HepG2 (cell line): Measurements from ENCODE around the gene CCDC85C. TPM values are rescaled to one million over a fixed set of nuclear protein-coding genes. Genes with fewer than 3 reads are reported as not detected.
A peak's percentile ranks its signal among the peaks of the same experiment; 100 is the strongest.

ENCODE experiments used
- ATAC-seq: fragments of 200-7000 bp; cut with Tn5 transposase; 3 replicates; pipeline ENCODE4 v1.9.1; 2020; ENCODE audit warnings: mild to moderate bottlenecking, moderate library complexity
- BruUV-seq: library from RNA; stranded (reverse); fragments of 400-500 nt; replicated peaks from 2 replicates; lab custom pipeline; 2021; lab: Mats Ljungman, UMichigan
- CTCF ChIA-PET: fragments of 300-600 bp; formaldehyde crosslinking; extraction: SDS; loops from one replicate; lab custom pipeline; 2021; ENCODE audit warnings: low total read pairs, inconsistent platforms, low intra/inter-chr PET ratio; lab: Yijun Ruan, JAX
- POLR2A ChIA-PET: fragments of 350-600 bp; sonication (Branson Sonifier 250); formaldehyde crosslinking; loops from one replicate; lab custom pipeline; 2020; ENCODE audit warnings: antibody characterized with exemption, inconsistent platforms; lab: Yijun Ruan, JAX
- DNase-seq: peaks from one replicate; pipeline ENCODE4 v3.0.0-alpha.2; 2015; ENCODE audit warnings: low spot score
- FAIRE-seq: peaks from 3 replicates; lab custom pipeline; 2011; peaks lifted over from hg19 to GRCh38; lab: Jason Lieb, UNC
- H2AFZ ChIP-seq: one replicate; pipeline ENCODE4 v1.6.1; 2011; ENCODE audit warnings: low read length, inconsistent platforms
- H3K27ac ChIP-seq: fragments of 300-600 bp; 3 replicates; pipeline ENCODE4 v1.8.0; 2011; ENCODE audit warnings: mixed run types, mild to moderate bottlenecking, mixed read lengths, low read length, inconsistent platforms; ENCODE audit not compliant: insufficient read depth; ENCODE audit errors: extremely low read length
- H3K27me3 ChIP-seq, 2 experiments: fragments of 200-600 bp in 1 of 2; 2 replicates in 1 of 2; 3 replicates in 1 of 2; pipeline versions ENCODE4 v1.6.0 to v1.8.0; 2011; ENCODE audit warnings: low read length in 2 of 2, mild to moderate bottlenecking in 2 of 2, moderate library complexity in 2 of 2, inconsistent platforms in 1 of 2; ENCODE audit not compliant: insufficient read depth in 2 of 2, control insufficient read depth in 1 of 2
- H3K36me3 ChIP-seq, 2 experiments: fragments of 200-600 bp in 1 of 2; replicated peaks in 1 of 2; 2 replicates in 1 of 2; 3 replicates in 1 of 2; pipeline versions ENCODE4 v1.5.1 to v1.8.0; 2011; ENCODE audit warnings: low read length in 2 of 2, inconsistent platforms in 1 of 2; ENCODE audit not compliant: insufficient read depth in 2 of 2, control insufficient read depth in 1 of 2
- H3K4me1 ChIP-seq: 2 replicates; pipeline ENCODE4 v1.5.1; 2012; ENCODE audit warnings: low read length, inconsistent platforms; ENCODE audit not compliant: insufficient read depth
- H3K4me2 ChIP-seq: 2 replicates; pipeline ENCODE4 v1.6.0; 2011; ENCODE audit warnings: low read depth, low read length, inconsistent platforms
- H3K4me3 ChIP-seq, 3 experiments: fragments of 200-600 bp in 1 of 3; sonication (generic), shearing (Covaris generic) in 1 of 3; replicated peaks in 1 of 3; 2 replicates each; pipeline ENCODE4 v1.5.1; 2011 to 2016; ENCODE audit warnings: low read length in 3 of 3, inconsistent platforms in 2 of 3, low read depth in 2 of 3, mild to moderate bottlenecking in 2 of 3, control low read depth in 1 of 3, mixed read lengths in 1 of 3; ENCODE audit not compliant: insufficient read depth in 1 of 3
- H3K79me2 ChIP-seq: one replicate; pipeline ENCODE4 v1.6.1; 2011; ENCODE audit warnings: low read length, inconsistent platforms; ENCODE audit not compliant: insufficient read depth
- H3K9ac ChIP-seq: 2 replicates; pipeline ENCODE4 v1.6.0; 2011; ENCODE audit warnings: mild to moderate bottlenecking, low read depth, low read length, inconsistent platforms; ENCODE audit not compliant: insufficient read depth
- H3K9me3 ChIP-seq: 2 replicates; pipeline ENCODE4 v1.5.1; 2012; ENCODE audit warnings: mild to moderate bottlenecking, low read length
- H4K20me1 ChIP-seq: 2 replicates; pipeline ENCODE4 v1.6.0; 2011; ENCODE audit warnings: inconsistent platforms, mild to moderate bottlenecking, low read length, moderate library complexity; ENCODE audit not compliant: insufficient read depth
- ZFY ChIP-seq: sonication (generic); formaldehyde crosslinking; IDR thresholded peaks from 2 replicates; pipeline ENCODE4 v1.4.0; 2020; ENCODE audit warnings: missing genetic modification reagents
- ZNF326 ChIP-seq: sonication (generic); formaldehyde crosslinking; IDR thresholded peaks from 2 replicates; pipeline ENCODE4 v1.4.0; 2020; ENCODE audit warnings: missing genetic modification reagents, borderline replicate concordance
- ZNF44 ChIP-seq: sonication (generic); formaldehyde crosslinking; IDR thresholded peaks from 2 replicates; pipeline ENCODE4 v1.5.1; 2020; ENCODE audit warnings: mild to moderate bottlenecking, missing genetic modification reagents
- WGBS: methylation state at CpG from one replicate; pipeline ENCODE4 v1.1.6; 2017; ENCODE audit warnings: low lambda C conversion rate; 5-methylcytosine and 5-hydroxymethylcytosine counted together
- in situ Hi-C: cut with HindIII; loops from 2 replicates; pipeline ENCODE4 v1.10.0; 2017; ENCODE audit warnings: low pct_unique_long_range_greater_than_20kb; ENCODE audit not compliant: extremely low pct_ligation_motif_present
- intact Hi-C: fragments of 100-400 bp; cut with micrococcal nuclease; formaldehyde crosslinking; loops from one replicate; pipeline ENCODE4 v1.10.0; 2022; ENCODE audit not compliant: unreplicated experiment
- polyA plus RNA-seq, 8 experiments: library from polyadenylated mRNA; depleted of rRNA in 3 of 8; stranded (reverse) in 7 of 8; unstranded in 1 of 8; fragments of >200 nt; fragmentation: Illumina TruSeq in 4 of 8; extraction: Trizol in 4 of 8; gene quantifications; 2 replicates each; pipeline versions ENCODE4 v1.2.1 to v1.2.3, GENCODE V29; 2011 to 2016; ENCODE audit warnings: low read depth in 4 of 8, missing spikeins in 1 of 8, mixed read lengths in 1 of 8; ENCODE audit not compliant: insufficient read depth in 1 of 8
- total RNA-seq, 5 experiments: library from RNA; depleted of rRNA; stranded (reverse); fragments of >200 nt; fragmentation: Illumina TruSeq; extraction: Trizol; gene quantifications; 2 replicates each; pipeline ENCODE4 v1.2.3, GENCODE V29; 2016; ENCODE audit warnings: low read depth in 1 of 5
- TF ChIP-seq, protein P1 (sequence below): sonication (generic); formaldehyde crosslinking; IDR thresholded peaks from 2 replicates; pipeline ENCODE4 v1.8.1; 2023; ENCODE audit warnings: mild to moderate bottlenecking, missing genetic modification reagents
- TF ChIP-seq, protein P2 (sequence below): IDR thresholded peaks from 2 replicates; pipeline ENCODE4 v1.6.1; 2016; ENCODE audit warnings: missing compliant biosample characterization, missing genetic modification reagents, borderline replicate concordance
- TF ChIP-seq, protein P3 (sequence below): sonication (generic); formaldehyde crosslinking; IDR thresholded peaks from 2 replicates; pipeline ENCODE4 v1.4.0; 2020; ENCODE audit warnings: mild to moderate bottlenecking, missing genetic modification reagents
- TF ChIP-seq, protein P4 (sequence below): sonication (generic); formaldehyde crosslinking; IDR thresholded peaks from 2 replicates; pipeline ENCODE4 v1.9.0; 2022; ENCODE audit warnings: missing genetic modification reagents, mild to moderate bottlenecking, borderline replicate concordance

The CCDC85C gene
- total and polyA plus RNA-seq, 2 of the 13 experiments (the other 11 are each of a cell fraction or from before 2014, with no cell fraction given): 18.8 to 43.8 TPM

DNA sequence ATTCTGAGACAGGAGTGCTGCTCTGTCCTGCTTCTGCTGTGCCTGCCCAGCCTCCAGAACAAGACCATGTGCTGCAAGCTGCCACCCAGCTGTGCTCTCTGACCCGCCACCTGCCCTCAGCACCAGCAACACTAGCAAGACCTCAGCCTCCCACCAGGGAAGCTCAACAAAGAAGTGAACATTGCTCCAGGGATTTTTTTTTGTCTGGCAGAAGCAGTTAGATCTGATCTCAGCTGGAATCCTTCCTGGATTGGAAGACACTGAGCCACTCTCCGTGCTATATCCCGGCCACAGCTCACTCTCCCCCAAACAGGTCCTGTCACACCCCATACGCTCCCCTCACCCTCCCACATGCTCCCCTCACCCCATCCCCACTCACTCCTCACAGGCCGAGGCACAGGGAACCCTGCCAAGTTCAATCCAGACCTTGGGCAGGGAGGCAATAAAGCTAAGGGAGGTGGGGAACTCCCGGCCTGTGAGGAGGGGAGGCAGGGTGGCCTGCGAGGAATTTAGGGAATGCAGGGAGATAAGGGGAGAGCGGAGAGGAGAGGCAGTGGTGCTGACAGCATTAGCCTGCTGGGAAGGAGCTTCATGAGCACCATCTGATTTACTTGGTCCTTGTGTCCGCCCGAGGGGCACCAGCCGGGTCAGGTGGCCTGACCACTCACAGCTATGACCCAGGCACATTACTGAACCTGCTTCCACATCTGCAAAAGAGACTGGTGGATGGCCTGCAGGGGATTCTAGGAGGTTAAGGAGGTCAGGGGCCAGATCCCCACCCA, 29.7 kb downstream of the CCDC85C start (continued):
- TF ChIP-seq ZFY (CRISPR knock-in tag) (no peak), ZNF326 (CRISPR knock-in tag) (no peak)
- TF ChIP-seq, protein P1, sequence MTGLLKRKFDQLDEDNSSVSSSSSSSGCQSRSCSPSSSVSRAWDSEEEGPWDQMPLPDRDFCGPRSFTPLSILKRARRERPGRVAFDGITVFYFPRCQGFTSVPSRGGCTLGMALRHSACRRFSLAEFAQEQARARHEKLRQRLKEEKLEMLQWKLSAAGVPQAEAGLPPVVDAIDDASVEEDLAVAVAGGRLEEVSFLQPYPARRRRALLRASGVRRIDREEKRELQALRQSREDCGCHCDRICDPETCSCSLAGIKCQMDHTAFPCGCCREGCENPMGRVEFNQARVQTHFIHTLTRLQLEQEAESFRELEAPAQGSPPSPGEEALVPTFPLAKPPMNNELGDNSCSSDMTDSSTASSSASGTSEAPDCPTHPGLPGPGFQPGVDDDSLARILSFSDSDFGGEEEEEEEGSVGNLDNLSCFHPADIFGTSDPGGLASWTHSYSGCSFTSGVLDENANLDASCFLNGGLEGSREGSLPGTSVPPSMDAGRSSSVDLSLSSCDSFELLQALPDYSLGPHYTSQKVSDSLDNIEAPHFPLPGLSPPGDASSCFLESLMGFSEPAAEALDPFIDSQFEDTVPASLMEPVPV (CRISPR knock-in tag): no peak
- TF ChIP-seq, protein P2, sequence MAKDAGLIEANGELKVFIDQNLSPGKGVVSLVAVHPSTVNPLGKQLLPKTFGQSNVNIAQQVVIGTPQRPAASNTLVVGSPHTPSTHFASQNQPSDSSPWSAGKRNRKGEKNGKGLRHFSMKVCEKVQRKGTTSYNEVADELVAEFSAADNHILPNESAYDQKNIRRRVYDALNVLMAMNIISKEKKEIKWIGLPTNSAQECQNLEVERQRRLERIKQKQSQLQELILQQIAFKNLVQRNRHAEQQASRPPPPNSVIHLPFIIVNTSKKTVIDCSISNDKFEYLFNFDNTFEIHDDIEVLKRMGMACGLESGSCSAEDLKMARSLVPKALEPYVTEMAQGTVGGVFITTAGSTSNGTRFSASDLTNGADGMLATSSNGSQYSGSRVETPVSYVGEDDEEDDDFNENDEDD: peak; percentile 48; the same call in 1 of the 2 replicates
- TF ChIP-seq, all 625 proteins: peak for 49

DNA sequence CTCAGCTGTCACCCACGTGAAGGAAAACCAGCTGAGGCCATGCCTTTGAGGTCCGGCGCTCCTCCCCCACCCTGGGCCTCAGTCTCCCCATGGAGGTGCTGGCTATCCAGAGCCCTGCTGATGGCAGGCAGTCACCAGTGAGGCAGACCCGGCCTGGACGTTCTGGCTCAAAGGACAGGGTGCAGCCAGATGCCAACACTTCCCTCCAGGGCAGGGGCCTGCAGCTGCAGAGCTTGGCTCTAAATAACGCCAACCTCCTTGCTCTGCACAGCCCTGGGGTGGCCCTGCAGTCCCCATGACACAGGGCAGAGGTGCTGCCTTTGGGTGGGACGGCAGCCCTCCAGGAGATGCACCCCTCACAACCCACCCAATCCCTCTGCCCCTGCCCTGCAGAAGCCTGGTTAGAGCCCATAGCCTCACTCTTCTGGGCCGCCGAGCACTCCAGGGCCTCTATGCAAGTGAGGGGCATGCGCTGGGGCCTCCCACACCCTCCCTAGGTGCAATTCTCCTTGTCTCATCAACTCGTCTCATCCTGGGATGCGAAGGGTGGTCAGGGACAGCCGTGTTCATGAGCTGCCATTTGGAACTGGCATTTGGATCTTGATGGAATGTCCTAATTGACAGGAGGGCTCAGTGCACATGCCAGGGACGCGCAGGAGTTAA, 30.4 kb downstream of the CCDC85C start:
- CTCF ChIA-PET: no interaction called here
- no TSS peak for BruUV-seq
- H3K9ac ChIP-seq: no peak overlapping the region
- no peak overlapping the region for H3K4me3 ChIP-seq
- in situ Hi-C loops (no loop called here), intact Hi-C loops (loop anchor here (1.0 to 2.0 kb wide), 2 partner anchors 18 to 55 kb away; no protein-coding TSS in a partner anchor)
- ATAC-seq (no peak), DNase-seq (no peak), FAIRE-seq (no peak)
- WGBS: 73% methylated on average over 11 of the region's 15 CpGs
- POLR2A ChIA-PET: interaction anchor here (1.1 to 3.7 kb wide), 10 partner anchors 8 to 93 kb away, joined by 3 to 21 read pairs (median 7); partner anchors contain the start of genes CCDC85C, CCNK and SETD3
- H3K4me2 ChIP-seq: no peak overlapping the region
- TF ChIP-seq, protein P3, sequence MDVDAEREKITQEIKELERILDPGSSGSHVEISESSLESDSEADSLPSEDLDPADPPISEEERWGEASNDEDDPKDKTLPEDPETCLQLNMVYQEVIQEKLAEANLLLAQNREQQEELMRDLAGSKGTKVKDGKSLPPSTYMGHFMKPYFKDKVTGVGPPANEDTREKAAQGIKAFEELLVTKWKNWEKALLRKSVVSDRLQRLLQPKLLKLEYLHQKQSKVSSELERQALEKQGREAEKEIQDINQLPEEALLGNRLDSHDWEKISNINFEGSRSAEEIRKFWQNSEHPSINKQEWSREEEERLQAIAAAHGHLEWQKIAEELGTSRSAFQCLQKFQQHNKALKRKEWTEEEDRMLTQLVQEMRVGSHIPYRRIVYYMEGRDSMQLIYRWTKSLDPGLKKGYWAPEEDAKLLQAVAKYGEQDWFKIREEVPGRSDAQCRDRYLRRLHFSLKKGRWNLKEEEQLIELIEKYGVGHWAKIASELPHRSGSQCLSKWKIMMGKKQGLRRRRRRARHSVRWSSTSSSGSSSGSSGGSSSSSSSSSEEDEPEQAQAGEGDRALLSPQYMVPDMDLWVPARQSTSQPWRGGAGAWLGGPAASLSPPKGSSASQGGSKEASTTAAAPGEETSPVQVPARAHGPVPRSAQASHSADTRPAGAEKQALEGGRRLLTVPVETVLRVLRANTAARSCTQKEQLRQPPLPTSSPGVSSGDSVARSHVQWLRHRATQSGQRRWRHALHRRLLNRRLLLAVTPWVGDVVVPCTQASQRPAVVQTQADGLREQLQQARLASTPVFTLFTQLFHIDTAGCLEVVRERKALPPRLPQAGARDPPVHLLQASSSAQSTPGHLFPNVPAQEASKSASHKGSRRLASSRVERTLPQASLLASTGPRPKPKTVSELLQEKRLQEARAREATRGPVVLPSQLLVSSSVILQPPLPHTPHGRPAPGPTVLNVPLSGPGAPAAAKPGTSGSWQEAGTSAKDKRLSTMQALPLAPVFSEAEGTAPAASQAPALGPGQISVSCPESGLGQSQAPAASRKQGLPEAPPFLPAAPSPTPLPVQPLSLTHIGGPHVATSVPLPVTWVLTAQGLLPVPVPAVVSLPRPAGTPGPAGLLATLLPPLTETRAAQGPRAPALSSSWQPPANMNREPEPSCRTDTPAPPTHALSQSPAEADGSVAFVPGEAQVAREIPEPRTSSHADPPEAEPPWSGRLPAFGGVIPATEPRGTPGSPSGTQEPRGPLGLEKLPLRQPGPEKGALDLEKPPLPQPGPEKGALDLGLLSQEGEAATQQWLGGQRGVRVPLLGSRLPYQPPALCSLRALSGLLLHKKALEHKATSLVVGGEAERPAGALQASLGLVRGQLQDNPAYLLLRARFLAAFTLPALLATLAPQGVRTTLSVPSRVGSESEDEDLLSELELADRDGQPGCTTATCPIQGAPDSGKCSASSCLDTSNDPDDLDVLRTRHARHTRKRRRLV: no peak
- TF ChIP-seq, protein P4, sequence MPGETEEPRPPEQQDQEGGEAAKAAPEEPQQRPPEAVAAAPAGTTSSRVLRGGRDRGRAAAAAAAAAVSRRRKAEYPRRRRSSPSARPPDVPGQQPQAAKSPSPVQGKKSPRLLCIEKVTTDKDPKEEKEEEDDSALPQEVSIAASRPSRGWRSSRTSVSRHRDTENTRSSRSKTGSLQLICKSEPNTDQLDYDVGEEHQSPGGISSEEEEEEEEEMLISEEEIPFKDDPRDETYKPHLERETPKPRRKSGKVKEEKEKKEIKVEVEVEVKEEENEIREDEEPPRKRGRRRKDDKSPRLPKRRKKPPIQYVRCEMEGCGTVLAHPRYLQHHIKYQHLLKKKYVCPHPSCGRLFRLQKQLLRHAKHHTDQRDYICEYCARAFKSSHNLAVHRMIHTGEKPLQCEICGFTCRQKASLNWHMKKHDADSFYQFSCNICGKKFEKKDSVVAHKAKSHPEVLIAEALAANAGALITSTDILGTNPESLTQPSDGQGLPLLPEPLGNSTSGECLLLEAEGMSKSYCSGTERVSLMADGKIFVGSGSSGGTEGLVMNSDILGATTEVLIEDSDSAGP (CRISPR knock-in tag): peak; percentile 51; the same call in 1 of the 2 replicates
- TF ChIP-seq ZNF44 (CRISPR knock-in tag): no peak
- H4K20me1 ChIP-seq: peaks cover 32% of the 10 kb centered on the region
- H3K27me3 ChIP-seq: no peaks in the 10 kb centered on the region; a peak in 1 of 5 replicates
- peak overlapping the region; percentile 64 for H3K27ac ChIP-seq
- no peak overlapping the region for H2AFZ ChIP-seq
- no peaks in the 10 kb centered on the region for H3K9me3 ChIP-seq
- H3K79me2 ChIP-seq: peaks cover 96% of the 10 kb centered on the region
- peaks cover 91% of the 10 kb centered on the region for H3K4me1 ChIP-seq
- peaks cover 2 to 4% of the 10 kb centered on the region in 2 experiments; a peak in 3 of 5 replicates for H3K36me3 ChIP-seq
